Measurements from ENCODE around the gene CHRNA4. TPM values are rescaled to one million over a fixed set of nuclear protein-coding genes. Genes with fewer than 3 reads are reported as not detected.

The CHRNA4 gene
- total RNA-seq, 1 donor from 2014 or later, result not detected

- no peak for TF ChIP-seq CTCF (conservative IDR thresholded peaks at IDR 0.05; ENCODE audit: low read depth, low read length)
- no peak overlapping the region for H3K4me3 ChIP-seq (ENCODE audit: low read depth, low read length)
- no peak for DNase-seq (ENCODE audit: low read depth)
These were observed 40.4 kb upstream of the CHRNA4 start for GRCh38 chr20:63401384-63402110.

- no peak for DNase-seq (ENCODE audit: low read depth)
These were observed 39.5 kb upstream of the CHRNA4 start for GRCh38 chr20:63400486-63401210.

GRCh38 chr20:63399596-63400375 lies 38.6 kb upstream of the CHRNA4 start:
- no peak for TF ChIP-seq CTCF (conservative IDR thresholded peaks at IDR 0.05; ENCODE audit: low read depth, low read length)
- H3K4me3 ChIP-seq (ENCODE audit: low read depth, low read length), result no peak overlapping the region
- no peak for DNase-seq (ENCODE audit: low read depth)

More at GRCh38 chr20:63400486-63401210, 39.5 kb upstream of the CHRNA4 start:
- no peak overlapping the region for H3K4me3 ChIP-seq (ENCODE audit: low read depth, low read length)
- no peak for TF ChIP-seq CTCF (conservative IDR thresholded peaks at IDR 0.05; ENCODE audit: low read depth, low read length)

GRCh38 chr20:63398744-63399514 lies 37.8 kb upstream of the CHRNA4 start:
- no peak overlapping the region for H3K4me3 ChIP-seq (ENCODE audit: low read depth, low read length)
- TF ChIP-seq CTCF (conservative IDR thresholded peaks at IDR 0.05; ENCODE audit: low read depth, low read length), result no peak
- no peak for DNase-seq (ENCODE audit: low read depth)

- TF ChIP-seq CTCF (conservative IDR thresholded peaks at IDR 0.05; ENCODE audit: low read depth, low read length), result no peak
- DNase-seq (ENCODE audit: low read depth), result no peak
- no peak overlapping the region for H3K4me3 ChIP-seq (ENCODE audit: low read depth, low read length)
These were observed 36.8 kb upstream of the CHRNA4 start for GRCh38 chr20:63397946-63398450.

- no peak overlapping the region for H3K4me3 ChIP-seq (ENCODE audit: low read depth, low read length)
- DNase-seq (ENCODE audit: low read depth), result no peak
- no peak for TF ChIP-seq CTCF (conservative IDR thresholded peaks at IDR 0.05; ENCODE audit: low read depth, low read length)
These were observed 36.1 kb upstream of the CHRNA4 start for GRCh38 chr20:63397155-63397843.
